Testis (tissue), 3 donors: ENCODE results near the gene TIMP2. TPM values are rescaled to one million over a fixed set of nuclear protein-coding genes. Genes with fewer than 3 reads are reported as not detected.

ENCODE experiments used
- DNase-seq: peaks from one replicate; pipeline ENCODE4 v3.0.0-alpha.2; 2019
- H3K27ac ChIP-seq, 2 donors: fragments of 200-600 bp; sonication (generic); one replicate each; pipeline ENCODE4 v1.5.1; 2019
- H3K27me3 ChIP-seq: fragments of 200-600 bp; sonication (generic); one replicate; pipeline ENCODE4 v1.5.1; 2019
- H3K36me3 ChIP-seq: fragments of 200-600 bp; sonication (generic); one replicate; pipeline ENCODE4 v1.5.1; 2017; ENCODE audit warnings: low read depth; ENCODE audit errors: missing control alignments
- H3K4me1 ChIP-seq: fragments of 200-600 bp; sonication (generic); one replicate; pipeline ENCODE4 v1.5.1; 2019
- H3K4me3 ChIP-seq, 2 donors: fragments of 200-600 bp; sonication (generic); one replicate each; pipeline ENCODE4 v1.5.1; 2017 to 2019
- H3K9me3 ChIP-seq: fragments of 200-600 bp; sonication (generic); one replicate; pipeline ENCODE4 v1.5.1; 2017
- CTCF ChIP-seq, 3 experiments: fragments of 450-650 bp in 2 of 3; fragments of 200-600 bp in 1 of 3; sonication (generic) in 1 of 3; IDR thresholded peaks; one replicate each; pipeline ENCODE4 v1.5.1; 2016 to 2019; ENCODE audit warnings: antibody characterized with exemption in 3 of 3, mild to moderate bottlenecking in 2 of 3, moderate library complexity in 1 of 3
- POLR2A ChIP-seq: fragments of 450-650 bp; IDR thresholded peaks from one replicate; pipeline ENCODE4 v1.6.1; 2017; ENCODE audit warnings: antibody characterized with exemption, mild to moderate bottlenecking, moderate library complexity
- WGBS, 2 donors: methylation state at CpG; one replicate each; pipeline ENCODE4 v1.1.5; 2018; 5-methylcytosine and 5-hydroxymethylcytosine counted together
- intact Hi-C: fragments of 100-400 bp; cut with DNase I; formaldehyde crosslinking; loops from one replicate; pipeline ENCODE4 v1.15.1; 2023; ENCODE audit warnings: low total_unique reads
- polyA plus RNA-seq: library from polyadenylated mRNA; stranded (reverse); fragments of 350-450 nt; fragmentation: Illumina TruSeq; extraction: RNeasy Lipid Tissue Mini Kit (QIAGEN cat#74804); gene quantifications from one replicate; pipeline ENCODE4 v1.2.3, GENCODE V29; 2014; ENCODE audit warnings: low read depth, low replicate concordance; ENCODE audit not compliant: insufficient read depth
- total RNA-seq, 2 donors: library from RNA; depleted of rRNA; stranded (reverse); fragments of >200 nt; gene quantifications; one replicate each; pipeline ENCODE4 v1.2.3, GENCODE V29; 2016

The TIMP2 gene
- total and polyA plus RNA-seq, 3 donors from 2014 or later = 262 to 482 (median 465) TPM

GRCh38 chr17:78897664-78898047, 27.5 kb downstream of the TIMP2 start:
- no peak overlapping the region for H3K4me3 ChIP-seq
- intact Hi-C loops = no loop called here
- H3K27me3 ChIP-seq = no peaks in the 10 kb centered on the region
- TF ChIP-seq CTCF (IDR thresholded peaks at IDR 0.05) = no peak
- no peak for TF ChIP-seq POLR2A
- peaks cover 63% of the 10 kb centered on the region for H3K4me1 ChIP-seq
- no peaks in the 10 kb centered on the region for H3K36me3 ChIP-seq
- peak overlapping the region in 1 of 2 donors; percentile 73 for H3K27ac ChIP-seq
- 61 to 78% methylated on average over 7 of the region's 7 CpGs for WGBS, 2 donors
- DNase-seq = no peak
- no peaks in the 10 kb centered on the region for H3K9me3 ChIP-seq

GRCh38 chr17:78896834-78897663, 28.1 kb downstream of the TIMP2 start:
- Histone ChIP-seq H3K9me3 (no peaks in the 10 kb centered on the region), H3K4me1 (peaks cover 69% of the 10 kb centered on the region), H3K36me3 (no peaks in the 10 kb centered on the region), H3K27ac (peak overlapping the region; percentile 65 to 73), H3K4me3 (no peak overlapping the region), H3K27me3 (no peaks in the 10 kb centered on the region)
- WGBS, 2 donors = 54 to 69% methylated on average over 7 to 31 of the region's 34 CpGs
- no peak for DNase-seq
- intact Hi-C loops = no loop called here
- TF ChIP-seq CTCF (IDR thresholded peaks at IDR 0.05) = no peak

GRCh38 chr17:78896091-78896833, 28.9 kb downstream of the TIMP2 start:
- peak; percentile 80 for DNase-seq
- WGBS, 2 donors = 62 to 65% methylated on average over 13 to 20 of the region's 20 CpGs
- Histone ChIP-seq H3K27me3 (no peaks in the 10 kb centered on the region), H3K9me3 (no peaks in the 10 kb centered on the region), H3K36me3 (no peaks in the 10 kb centered on the region), H3K4me3 (no peak overlapping the region), H3K27ac (peak overlapping the region; percentile 65 to 73), H3K4me1 (peaks cover 77% of the 10 kb centered on the region)
- intact Hi-C loops = no loop called here
- no peak for TF ChIP-seq CTCF (IDR thresholded peaks at IDR 0.05)
- TF ChIP-seq POLR2A = no peak

GRCh38 chr17:78895322-78895721, 29.9 kb downstream of the TIMP2 start:
- H3K27ac ChIP-seq = peak overlapping the region; percentile 65 to 73
- H3K27me3 ChIP-seq = no peaks in the 10 kb centered on the region
- H3K4me1 ChIP-seq = peaks cover 77% of the 10 kb centered on the region
- TF ChIP-seq CTCF (IDR thresholded peaks at IDR 0.05) = no peak
- no peak for TF ChIP-seq POLR2A
- DNase-seq = no peak
- 27 to 48% methylated on average over 5 of the region's 5 CpGs for WGBS, 2 donors
- H3K36me3 ChIP-seq = no peaks in the 10 kb centered on the region
- intact Hi-C loops = no loop called here
- H3K9me3 ChIP-seq = no peaks in the 10 kb centered on the region
- no peak overlapping the region for H3K4me3 ChIP-seq
